LHCN-M2 (cell line): ENCODE measurements around the gene PCDHB14. TPM values are rescaled to one million over a fixed set of nuclear protein-coding genes. Genes with fewer than 3 reads are reported as not detected.

Experiments
- DNase-seq: peaks from one replicate; pipeline ENCODE4 v3.0.0-alpha.2; 2012; ENCODE audit warnings: low read depth
- total RNA-seq: library from RNA; depleted of rRNA; stranded (reverse); fragments of >200 nt; gene quantifications from 2 replicates; pipeline ENCODE4 v1.2.3, GENCODE V29; 2014; rRNA removed

PCDHB14 gene
- total RNA-seq, 1 experiment from 2014 or later: 4.9 TPM

GRCh38 chr5:141272906-141273305 lies 49.8 kb downstream of the PCDHB14 start:
- DNase-seq: no peak

Other genes with a start within 250 kb of the PCDHB14 start
- gene PCDHB1, start 172.0 kb upstream of the PCDHB14 start, total RNA-seq: not detected in 2 replicates
- gene PCDHB2, start 128.7 kb upstream of the PCDHB14 start, total RNA-seq: 10.7 and 13.4 TPM in 2 replicates
- gene PCDHB3, start 122.9 kb upstream of the PCDHB14 start, total RNA-seq: 2.0 and 2.4 TPM in 2 replicates
- 1.8 and 1.9 TPM in 2 replicates for gene PCDHB4, start 101.5 kb upstream of the PCDHB14 start, total RNA-seq
- 0.63 and 1.1 TPM in 2 replicates for gene PCDHB5, start 88.1 kb upstream of the PCDHB14 start, total RNA-seq
- gene PCDHB6, start 73.3 kb upstream of the PCDHB14 start, total RNA-seq: 0.34 and 0.38 TPM in 2 replicates
- 2.0 and 3.4 TPM in 2 replicates for gene PCDHB7, start 50.7 kb upstream of the PCDHB14 start, total RNA-seq
- gene PCDHB8, start 45.6 kb upstream of the PCDHB14 start, total RNA-seq: 9.6 and 12.3 TPM in 2 replicates
- 10.4 and 12.2 TPM in 2 replicates for gene PCDHB16, start 41.0 kb upstream of the PCDHB14 start, total RNA-seq
- 2.8 and 3.1 TPM in 2 replicates for gene PCDHB9, start 36.2 kb upstream of the PCDHB14 start, total RNA-seq
- gene PCDHB10, start 31.0 kb upstream of the PCDHB14 start, total RNA-seq: 2.4 and 2.8 TPM in 2 replicates
- gene PCDHB11, start 23.7 kb upstream of the PCDHB14 start, total RNA-seq: 0.77 and 1.5 TPM in 2 replicates
- 3.1 and 3.6 TPM in 2 replicates for gene PCDHB12, start 14.6 kb upstream of the PCDHB14 start, total RNA-seq
- 3.5 and 5.1 TPM in 2 replicates for gene PCDHB13, start 9.4 kb upstream of the PCDHB14 start, total RNA-seq
- 3.8 TPM in 2 replicates for gene PCDHB15, start 22.1 kb downstream of the PCDHB14 start, total RNA-seq
- gene SLC25A2, start 80.7 kb downstream of the PCDHB14 start, total RNA-seq: 0.17 TPM in 1 of 2 replicates, not detected in the other
- gene TAF7, start 97.4 kb downstream of the PCDHB14 start, total RNA-seq: 65.1 and 67.6 TPM in 2 replicates
- gene PCDHGA1, start 107.2 kb downstream of the PCDHB14 start, total RNA-seq: 5.3 and 7.1 TPM in 2 replicates
- gene PCDHGA2, start 115.4 kb downstream of the PCDHB14 start, total RNA-seq: 0.90 and 1.1 TPM in 2 replicates
- gene PCDHGA3, start 120.5 kb downstream of the PCDHB14 start, total RNA-seq: 0.57 TPM in 1 of 2 replicates, not detected in the other
- 6.8 and 8.1 TPM in 2 replicates for gene PCDHGB1, start 126.8 kb downstream of the PCDHB14 start, total RNA-seq
- 3.9 and 4.4 TPM in 2 replicates for gene PCDHGA4, start 131.7 kb downstream of the PCDHB14 start, total RNA-seq
- 9.0 and 12.5 TPM in 2 replicates for gene PCDHGB2, start 136.7 kb downstream of the PCDHB14 start, total RNA-seq
- gene PCDHGA5, start 140.8 kb downstream of the PCDHB14 start, total RNA-seq: 0.98 and 1.5 TPM in 2 replicates
- 1.4 and 1.6 TPM in 2 replicates for gene PCDHGB3, start 146.9 kb downstream of the PCDHB14 start, total RNA-seq
- 0.77 and 0.98 TPM in 2 replicates for gene PCDHGA6, start 150.5 kb downstream of the PCDHB14 start, total RNA-seq
- 0.57 and 0.77 TPM in 2 replicates for gene PCDHGA7, start 159.4 kb downstream of the PCDHB14 start, total RNA-seq
- 0.69 and 0.71 TPM in 2 replicates for gene PCDHGB4, start 164.4 kb downstream of the PCDHB14 start, total RNA-seq
- 0.26 and 0.75 TPM in 2 replicates for gene PCDHGA8, start 169.3 kb downstream of the PCDHB14 start, total RNA-seq
- 0.52 and 2.1 TPM in 2 replicates for gene PCDHGB5, start 174.6 kb downstream of the PCDHB14 start, total RNA-seq
- gene PCDHGA9, start 179.4 kb downstream of the PCDHB14 start, total RNA-seq: 0.64 and 0.75 TPM in 2 replicates
- 0.32 and 0.40 TPM in 2 replicates for gene PCDHGB6, start 184.7 kb downstream of the PCDHB14 start, total RNA-seq
- 17.4 and 21.4 TPM in 2 replicates for gene PCDHGA10, start 189.6 kb downstream of the PCDHB14 start, total RNA-seq
- 0.52 and 0.83 TPM in 2 replicates for gene PCDHGB7, start 194.3 kb downstream of the PCDHB14 start, total RNA-seq
- 0.64 and 0.75 TPM in 2 replicates for gene PCDHGA11, start 197.7 kb downstream of the PCDHB14 start, total RNA-seq
- 6.1 and 6.9 TPM in 2 replicates for gene PCDHGA12, start 207.2 kb downstream of the PCDHB14 start, total RNA-seq